ENCODE results near the gene MAST4.

- no peak for TF ChIP-seq EP300 (IDR thresholded peaks at IDR 0.05)
- TF ChIP-seq POLR2AphosphoS5 (IDR thresholded peaks at IDR 0.05) = no peak
Observed at GRCh38 chr5:67140413-67140812, 544.2 kb downstream of the MAST4 start.

Measured in gastroesophageal sphincter (tissue), 2 donors.